ENCODE data around the gene RANBP1. TPM values are rescaled to one million over a fixed set of nuclear protein-coding genes. Genes with fewer than 3 reads are reported as not detected.

Gene RANBP1
- total RNA-seq, 6 donors from 2014 or later, result 55.3 to 154 (median 87.8) TPM

GRCh38 chr22:20152464-20152890 lies 36.6 kb downstream of the RANBP1 start:
- H3K4me3 ChIP-seq, result no peak overlapping the region
- H3K9me3 ChIP-seq, result no peaks in the 10 kb centered on the region
- TF ChIP-seq POLR2AphosphoS5 (IDR thresholded peaks at IDR 0.05), result no peak
- TF ChIP-seq EP300 (IDR thresholded peaks at IDR 0.05), result no peak
- no peak for TF ChIP-seq CTCF (IDR thresholded peaks at IDR 0.05)
- no peak for TF ChIP-seq POLR2A (IDR thresholded peaks at IDR 0.05)
- 80 to 86% methylated on average over 1 to 12 of the region's 14 CpGs for WGBS, 2 donors
- ATAC-seq (ENCODE audit: low FRiP score in 2 of 2), result no peak
- peaks cover 0 to 9% (median 5%) of the 10 kb centered on the region in 4 donors for H3K4me1 ChIP-seq
- peak in 1 of 2 donors; percentile 69 for DNase-seq
- peaks cover 0 to 6% (median 0%) of the 10 kb centered on the region in 4 donors for H3K27me3 ChIP-seq
- no peak overlapping the region for H3K27ac ChIP-seq
- no peaks in the 10 kb centered on the region for H3K36me3 ChIP-seq

- no peak for ATAC-seq (ENCODE audit: low FRiP score in 2 of 2)
- peaks cover 0 to 6% (median 0%) of the 10 kb centered on the region in 4 donors for H3K27me3 ChIP-seq
- DNase-seq, result peak in 1 of 2 donors; percentile 41
- TF ChIP-seq POLR2A (IDR thresholded peaks at IDR 0.05), result no peak
- TF ChIP-seq EP300 (IDR thresholded peaks at IDR 0.05), result no peak
- no peak for TF ChIP-seq POLR2AphosphoS5 (IDR thresholded peaks at IDR 0.05)
- no peak for TF ChIP-seq CTCF (IDR thresholded peaks at IDR 0.05)
- 73 to 80% methylated on average over 15 to 16 of the region's 16 CpGs for WGBS, 2 donors
- H3K4me1 ChIP-seq, result peaks cover 0 to 9% (median 5%) of the 10 kb centered on the region in 4 donors
- H3K36me3 ChIP-seq, result no peaks in the 10 kb centered on the region
- no peak overlapping the region for H3K4me3 ChIP-seq
- H3K27ac ChIP-seq, result no peak overlapping the region
- no peaks in the 10 kb centered on the region for H3K9me3 ChIP-seq
These were observed 38.0 kb downstream of the RANBP1 start for GRCh38 chr22:20153945-20154344.

GRCh38 chr22:20154602-20155187 lies 38.8 kb downstream of the RANBP1 start:
- DNase-seq, result peak in 1 of 2 donors; percentile 76
- Histone ChIP-seq H3K4me3 (peak overlapping the region in 3 of 4 donors; percentile 18 to 36 (median 30)), H3K4me1 (peaks cover 0 to 9% (median 5%) of the 10 kb centered on the region in 4 donors), H3K9me3 (no peaks in the 10 kb centered on the region), H3K27me3 (peaks cover 0 to 6% (median 0%) of the 10 kb centered on the region in 4 donors), H3K36me3 (no peaks in the 10 kb centered on the region), H3K27ac (peak overlapping the region in 1 of 4 donors; percentile 35)
- ATAC-seq (ENCODE audit: low FRiP score in 2 of 2), result no peak
- 67% methylated on average over 10 to 14 of the region's 14 CpGs for WGBS, 2 donors
- TF ChIP-seq POLR2AphosphoS5 (IDR thresholded peaks at IDR 0.05), result no peak
- TF ChIP-seq CTCF (IDR thresholded peaks at IDR 0.05), result no peak
- TF ChIP-seq POLR2A (IDR thresholded peaks at IDR 0.05), result no peak
- TF ChIP-seq EP300 (IDR thresholded peaks at IDR 0.05), result no peak

GRCh38 chr22:20155330-20156041 lies 39.6 kb downstream of the RANBP1 start:
- no peaks in the 10 kb centered on the region for H3K36me3 ChIP-seq
- 45 to 78% methylated on average over 9 to 29 of the region's 30 CpGs for WGBS, 2 donors
- H3K27ac ChIP-seq, result no peak overlapping the region
- peak; percentile 40 to 88 for DNase-seq
- ATAC-seq (ENCODE audit: low FRiP score in 2 of 2), result no peak
- peaks cover 0 to 6% (median 0%) of the 10 kb centered on the region in 4 donors for H3K27me3 ChIP-seq
- peaks cover 0 to 9% (median 5%) of the 10 kb centered on the region in 4 donors for H3K4me1 ChIP-seq
- peak overlapping the region in 3 of 4 donors; percentile 18 to 36 (median 30) for H3K4me3 ChIP-seq
- TF ChIP-seq CTCF (IDR thresholded peaks at IDR 0.05) (no peak), EP300 (IDR thresholded peaks at IDR 0.05) (no peak), POLR2A (IDR thresholded peaks at IDR 0.05) (no peak), POLR2AphosphoS5 (IDR thresholded peaks at IDR 0.05) (peak in 1 of 2 donors; percentile 8)
- H3K9me3 ChIP-seq, result no peaks in the 10 kb centered on the region
